Hindlimb muscle (tissue), 1 donor: ENCODE measurements around the gene SYPL2. TPM values are rescaled to one million over a fixed set of nuclear protein-coding genes. Genes with fewer than 3 reads are reported as not detected.
A peak's percentile ranks its signal among the peaks of the same experiment; 100 is the strongest.

ENCODE experiments used
- DNase-seq: peaks from one replicate; pipeline ENCODE4 v3.0.0-alpha.2; 2013
- polyA plus RNA-seq: library from polyadenylated mRNA; unstranded; fragments of 120-200 nt; gene quantifications from one replicate; pipeline ENCODE4 v1.2.1, GENCODE V29; 2013; ENCODE audit not compliant: insufficient read length

SYPL2 gene
- polyA plus RNA-seq, 1 donor = 289 TPM

- DNase-seq = no peak
These were observed 26.9 kb downstream of the SYPL2 start for GRCh38 chr1:109493227-109493626.

- peak; percentile 90 for DNase-seq
These were observed 27.6 kb downstream of the SYPL2 start, which contains the start of gene CYB561D1 for GRCh38 chr1:109493805-109494539. TSS of gene CYB561D1 (plus strand) at chr1:109494094. CDS start at chr1:109494140, 46 bp downstream.

- no peak for DNase-seq
These were observed 29.4 kb downstream of the SYPL2 start for GRCh38 chr1:109495738-109496137.

GRCh38 chr1:109497449-109498160, 31.3 kb downstream of the SYPL2 start:
- DNase-seq = no peak

GRCh38 chr1:109498161-109498801, 31.9 kb downstream of the SYPL2 start:
- DNase-seq = no peak

GRCh38 chr1:109499081-109499480, 32.7 kb downstream of the SYPL2 start:
- no peak for DNase-seq

GRCh38 chr1:109499661-109500536, 33.6 kb downstream of the SYPL2 start:
- DNase-seq = no peak

GRCh38 chr1:109500941-109501381, 34.6 kb downstream of the SYPL2 start:
- DNase-seq = no peak

- DNase-seq = no peak
These were observed 35.5 kb downstream of the SYPL2 start for GRCh38 chr1:109501644-109502363.

GRCh38 chr1:109502364-109502851, 36.1 kb downstream of the SYPL2 start:
- no peak for DNase-seq

- no peak for DNase-seq
These were observed 37.6 kb downstream of the SYPL2 start for GRCh38 chr1:109503935-109504334.

- no peak for DNase-seq
These were observed 38.6 kb downstream of the SYPL2 start for GRCh38 chr1:109504974-109505373.

GRCh38 chr1:109508001-109508872, 41.9 kb downstream of the SYPL2 start:
- DNase-seq = no peak

- DNase-seq = no peak
These were observed 42.5 kb downstream of the SYPL2 start for GRCh38 chr1:109508873-109509175.

GRCh38 chr1:109509176-109510134, 43.1 kb downstream of the SYPL2 start, which contains the start of gene AMIGO1:
TSS of gene AMIGO1 (minus strand) at chr1:109509727. CDS start at chr1:109508912, 815 bp downstream.
- DNase-seq = peak; percentile 83

GRCh38 chr1:109513110-109513710, 46.9 kb downstream of the SYPL2 start:
- DNase-seq = no peak

GRCh38 chr1:109514846-109515245, 48.5 kb downstream of the SYPL2 start:
- no peak for DNase-seq

GRCh38 chr1:109516872-109517271, 50.5 kb downstream of the SYPL2 start:
- DNase-seq = no peak

GRCh38 chr1:109517337-109517736, 51.0 kb downstream of the SYPL2 start:
- no peak for DNase-seq
